ENCODE measurements around the gene LIN52.
"Not testable (repeated sequence)": the region's sequence is repeated elsewhere in the genome, so short reads cannot be mapped to it uniquely, and the experiment has no call there.

Gene LIN52

GRCh38 chr14:74109369-74109768 lies 24.6 kb downstream of the LIN52 start:
- DNase-seq (ENCODE audit: low spot score), result no peak

- peak; percentile 11 for DNase-seq (ENCODE audit: low spot score)
Observed at GRCh38 chr14:74111395-74112216, 26.9 kb downstream of the LIN52 start.

- not testable (repeated sequence) for DNase-seq (ENCODE audit: low spot score)
Observed at GRCh38 chr14:74125487-74125886, 40.7 kb downstream of the LIN52 start.

- DNase-seq (ENCODE audit: low spot score), result no peak
Observed at GRCh38 chr14:74126315-74127013, 41.7 kb downstream of the LIN52 start.

- no peak for DNase-seq (ENCODE audit: low spot score)
Observed at GRCh38 chr14:74127634-74128033, 42.9 kb downstream of the LIN52 start.

- DNase-seq (ENCODE audit: low spot score), result no peak
Observed at GRCh38 chr14:74133833-74134481, 49.2 kb downstream of the LIN52 start.

- no peak for DNase-seq (ENCODE audit: low spot score)
Observed at GRCh38 chr14:74134484-74134883, 49.7 kb downstream of the LIN52 start.

GRCh38 chr14:74135426-74135825 lies 50.7 kb downstream of the LIN52 start:
- no peak for DNase-seq (ENCODE audit: low spot score)

GRCh38 chr14:74140374-74140850 lies 55.7 kb downstream of the LIN52 start:
- DNase-seq (ENCODE audit: low spot score), result no peak

- DNase-seq (ENCODE audit: low spot score), result no peak
Observed at GRCh38 chr14:74141703-74142102, 56.9 kb downstream of the LIN52 start.

GRCh38 chr14:74142523-74142922 lies 57.8 kb downstream of the LIN52 start:
- DNase-seq (ENCODE audit: low spot score), result no peak

GRCh38 chr14:74144789-74145188 lies 60.0 kb downstream of the LIN52 start:
- no peak for DNase-seq (ENCODE audit: low spot score)

- DNase-seq (ENCODE audit: low spot score), result no peak
Observed at GRCh38 chr14:74147571-74147970, 62.8 kb downstream of the LIN52 start.

GRCh38 chr14:74148705-74149104 lies 63.9 kb downstream of the LIN52 start:
- DNase-seq (ENCODE audit: low spot score), result no peak

GRCh38 chr14:74155287-74155686 lies 70.5 kb downstream of the LIN52 start:
- DNase-seq (ENCODE audit: low spot score), result no peak

- DNase-seq (ENCODE audit: low spot score), result no peak
Observed at GRCh38 chr14:74155749-74156148, 71.0 kb downstream of the LIN52 start.

GRCh38 chr14:74160763-74161162 lies 76.0 kb downstream of the LIN52 start:
- no peak for DNase-seq (ENCODE audit: low spot score)

GRCh38 chr14:74161526-74162158 lies 76.9 kb downstream of the LIN52 start:
- no peak for DNase-seq (ENCODE audit: low spot score)

GRCh38 chr14:74169906-74170305 lies 85.2 kb downstream of the LIN52 start:
- no peak for DNase-seq (ENCODE audit: low spot score)

- DNase-seq (ENCODE audit: low spot score), result no peak
Observed at GRCh38 chr14:74176400-74176793, 91.6 kb downstream of the LIN52 start.

GRCh38 chr14:74179856-74180255 lies 95.1 kb downstream of the LIN52 start:
- no peak for DNase-seq (ENCODE audit: low spot score)

- DNase-seq (ENCODE audit: low spot score), result no peak
Observed at GRCh38 chr14:74190927-74191575, 106.3 kb downstream of the LIN52 start.
